ENCODE data around the gene KNDC1.

DNA sequence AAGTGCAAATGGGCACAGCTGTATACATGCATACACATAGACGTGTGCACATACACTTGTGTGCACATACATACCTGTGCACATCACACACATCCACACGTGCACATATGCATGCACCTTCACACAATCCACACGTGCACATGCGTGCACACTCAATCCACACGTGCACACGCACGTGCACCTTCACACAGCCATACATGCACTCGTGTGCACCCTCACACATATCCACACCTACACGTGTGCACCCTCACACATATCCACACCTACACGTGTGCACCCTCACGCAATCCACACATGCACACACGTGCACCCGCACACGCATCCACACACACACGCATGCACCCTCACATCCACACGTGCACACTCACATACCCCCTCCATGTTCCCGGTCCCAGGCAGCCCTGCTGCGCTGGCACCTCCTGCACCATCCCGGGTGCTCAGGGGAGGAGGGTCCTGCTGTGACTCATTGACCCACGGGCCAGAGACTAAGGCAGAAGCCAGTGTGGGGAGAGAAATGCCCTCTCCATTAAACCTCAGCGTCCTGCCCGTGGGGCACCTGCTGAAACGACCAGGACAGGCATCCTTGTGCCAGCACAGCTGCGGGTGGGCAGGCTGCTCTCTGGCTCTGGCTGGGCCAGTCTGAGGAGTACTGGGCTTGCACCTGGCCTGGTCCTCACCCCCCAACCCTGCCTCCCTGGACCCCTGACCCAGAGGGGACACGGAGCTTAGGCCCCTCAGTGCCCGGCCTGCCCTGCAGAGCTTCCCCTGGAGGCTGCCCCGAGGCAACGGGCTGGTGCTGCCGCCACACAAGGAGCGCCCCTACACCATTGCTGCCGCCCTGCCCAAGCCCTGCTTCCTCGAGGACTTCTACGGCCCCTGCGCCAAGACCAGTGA is 52.2 kb downstream of the KNDC1 start:
- TF ChIP-seq, protein P1, sequence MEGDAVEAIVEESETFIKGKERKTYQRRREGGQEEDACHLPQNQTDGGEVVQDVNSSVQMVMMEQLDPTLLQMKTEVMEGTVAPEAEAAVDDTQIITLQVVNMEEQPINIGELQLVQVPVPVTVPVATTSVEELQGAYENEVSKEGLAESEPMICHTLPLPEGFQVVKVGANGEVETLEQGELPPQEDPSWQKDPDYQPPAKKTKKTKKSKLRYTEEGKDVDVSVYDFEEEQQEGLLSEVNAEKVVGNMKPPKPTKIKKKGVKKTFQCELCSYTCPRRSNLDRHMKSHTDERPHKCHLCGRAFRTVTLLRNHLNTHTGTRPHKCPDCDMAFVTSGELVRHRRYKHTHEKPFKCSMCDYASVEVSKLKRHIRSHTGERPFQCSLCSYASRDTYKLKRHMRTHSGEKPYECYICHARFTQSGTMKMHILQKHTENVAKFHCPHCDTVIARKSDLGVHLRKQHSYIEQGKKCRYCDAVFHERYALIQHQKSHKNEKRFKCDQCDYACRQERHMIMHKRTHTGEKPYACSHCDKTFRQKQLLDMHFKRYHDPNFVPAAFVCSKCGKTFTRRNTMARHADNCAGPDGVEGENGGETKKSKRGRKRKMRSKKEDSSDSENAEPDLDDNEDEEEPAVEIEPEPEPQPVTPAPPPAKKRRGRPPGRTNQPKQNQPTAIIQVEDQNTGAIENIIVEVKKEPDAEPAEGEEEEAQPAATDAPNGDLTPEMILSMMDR (IDR thresholded peaks at IDR 0.05): no peak
- no peak for TF ChIP-seq POLR2A (IDR thresholded peaks at IDR 0.05)

Measured in adrenal gland (tissue), 5 donors.